Measurements from ENCODE around the gene KRT3.

The KRT3 gene

GRCh38 chr12:52821071-52821730, 25.3 kb upstream of the KRT3 start:
- TF ChIP-seq FOXP2 (optimal IDR thresholded peaks at IDR 0.05; ENCODE audit: borderline replicate concordance, extremely low read depth, extremely low read length, insufficient read depth), result no peak
- TF ChIP-seq REST (IDR thresholded peaks at IDR 0.05; ENCODE audit: insufficient read depth in 1 of 2, low read depth in 2 of 2, low read length in 2 of 2), result no peak
- no peak for TF ChIP-seq POLR2AphosphoS5 (IDR thresholded peaks at IDR 0.05; ENCODE audit: low read depth, low read length)
- TF ChIP-seq TAF1 (IDR thresholded peaks at IDR 0.05; ENCODE audit: borderline replicate concordance, insufficient read depth, low read length), result no peak
- no peak for TF ChIP-seq SIN3A (IDR thresholded peaks at IDR 0.05; ENCODE audit: borderline replicate concordance, insufficient read depth, low read length)

- TF ChIP-seq REST (IDR thresholded peaks at IDR 0.05; ENCODE audit: insufficient read depth in 1 of 2, low read depth in 2 of 2, low read length in 2 of 2) (no peak), FOXP2 (optimal IDR thresholded peaks at IDR 0.05; ENCODE audit: borderline replicate concordance, extremely low read depth, extremely low read length, insufficient read depth) (no peak), TAF1 (IDR thresholded peaks at IDR 0.05; ENCODE audit: borderline replicate concordance, insufficient read depth, low read length) (no peak), POLR2AphosphoS5 (IDR thresholded peaks at IDR 0.05; ENCODE audit: low read depth, low read length) (no peak), SIN3A (IDR thresholded peaks at IDR 0.05; ENCODE audit: borderline replicate concordance, insufficient read depth, low read length) (no peak)
Observed at GRCh38 chr12:52820521-52820920, 24.6 kb upstream of the KRT3 start.

GRCh38 chr12:52819731-52820510, 24.0 kb upstream of the KRT3 start:
- TF ChIP-seq POLR2AphosphoS5 (IDR thresholded peaks at IDR 0.05; ENCODE audit: low read depth, low read length) (no peak), TAF1 (IDR thresholded peaks at IDR 0.05; ENCODE audit: borderline replicate concordance, insufficient read depth, low read length) (no peak), FOXP2 (optimal IDR thresholded peaks at IDR 0.05; ENCODE audit: borderline replicate concordance, extremely low read depth, extremely low read length, insufficient read depth) (no peak), SIN3A (IDR thresholded peaks at IDR 0.05; ENCODE audit: borderline replicate concordance, insufficient read depth, low read length) (no peak), REST (IDR thresholded peaks at IDR 0.05; ENCODE audit: insufficient read depth in 1 of 2, low read depth in 2 of 2, low read length in 2 of 2) (no peak)

GRCh38 chr12:52818887-52819420, 23.0 kb upstream of the KRT3 start:
- no peak for TF ChIP-seq POLR2AphosphoS5 (IDR thresholded peaks at IDR 0.05; ENCODE audit: low read depth, low read length)

GRCh38 chr12:52818388-52818787, 22.5 kb upstream of the KRT3 start:
- TF ChIP-seq REST (IDR thresholded peaks at IDR 0.05; ENCODE audit: insufficient read depth in 1 of 2, low read depth in 2 of 2, low read length in 2 of 2), result no peak
